Peyer's patch (tissue), 4 donors: ENCODE results near the gene STC2.

Experiments
- POLR2A ChIP-seq, 2 donors: fragments of 450-650 bp; IDR thresholded peaks; one replicate each; pipeline ENCODE4 v1.5.1; 2017; ENCODE audit warnings: antibody characterized with exemption in 2 of 2, mild to moderate bottlenecking in 2 of 2, moderate library complexity in 2 of 2
- TF ChIP-seq, protein P1 (sequence below), 6 experiments: fragments of 450-650 bp in 4 of 6; fragments of 200-600 bp in 2 of 6; sonication (generic) in 1 of 6; IDR thresholded peaks; one replicate each; pipeline ENCODE4 v1.5.1; 2017 to 2019; ENCODE audit warnings: antibody characterized with exemption in 6 of 6, mild to moderate bottlenecking in 3 of 6, moderate library complexity in 1 of 6

DNA sequence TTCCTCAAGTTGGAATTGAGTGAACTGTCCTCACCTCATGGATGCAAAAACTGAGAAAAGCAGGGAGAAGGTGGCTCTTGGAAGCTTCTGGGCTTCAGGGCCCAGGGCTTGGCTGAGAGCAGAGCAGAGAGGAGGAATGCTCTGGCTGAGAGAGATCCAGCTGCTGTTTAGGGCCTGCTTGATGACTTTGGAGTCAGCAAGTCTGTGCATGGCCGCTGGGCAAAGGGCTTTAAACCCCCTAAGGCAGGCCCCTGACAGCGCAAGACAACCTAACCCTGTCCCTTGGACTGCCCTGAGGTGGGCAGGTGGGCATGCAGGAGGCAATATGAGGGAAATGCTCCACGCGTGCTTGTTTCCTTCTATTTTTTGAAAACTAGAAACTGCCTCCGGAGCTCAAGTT, 8.6 kb downstream of the STC2 start:
- no peak for TF ChIP-seq POLR2A (IDR thresholded peaks at IDR 0.05)
- TF ChIP-seq, protein P1, sequence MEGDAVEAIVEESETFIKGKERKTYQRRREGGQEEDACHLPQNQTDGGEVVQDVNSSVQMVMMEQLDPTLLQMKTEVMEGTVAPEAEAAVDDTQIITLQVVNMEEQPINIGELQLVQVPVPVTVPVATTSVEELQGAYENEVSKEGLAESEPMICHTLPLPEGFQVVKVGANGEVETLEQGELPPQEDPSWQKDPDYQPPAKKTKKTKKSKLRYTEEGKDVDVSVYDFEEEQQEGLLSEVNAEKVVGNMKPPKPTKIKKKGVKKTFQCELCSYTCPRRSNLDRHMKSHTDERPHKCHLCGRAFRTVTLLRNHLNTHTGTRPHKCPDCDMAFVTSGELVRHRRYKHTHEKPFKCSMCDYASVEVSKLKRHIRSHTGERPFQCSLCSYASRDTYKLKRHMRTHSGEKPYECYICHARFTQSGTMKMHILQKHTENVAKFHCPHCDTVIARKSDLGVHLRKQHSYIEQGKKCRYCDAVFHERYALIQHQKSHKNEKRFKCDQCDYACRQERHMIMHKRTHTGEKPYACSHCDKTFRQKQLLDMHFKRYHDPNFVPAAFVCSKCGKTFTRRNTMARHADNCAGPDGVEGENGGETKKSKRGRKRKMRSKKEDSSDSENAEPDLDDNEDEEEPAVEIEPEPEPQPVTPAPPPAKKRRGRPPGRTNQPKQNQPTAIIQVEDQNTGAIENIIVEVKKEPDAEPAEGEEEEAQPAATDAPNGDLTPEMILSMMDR (IDR thresholded peaks at IDR 0.05) = no peak
